HG03097 (cell line): ENCODE measurements around the gene PGS1.

Source experiments
- ATAC-seq: cut with Tn5 transposase; IDR thresholded peaks from one replicate; pipeline ENCODE4 v1.9.1; 2021; ENCODE audit not compliant: unreplicated experiment, low FRiP score

PGS1 gene

DNA sequence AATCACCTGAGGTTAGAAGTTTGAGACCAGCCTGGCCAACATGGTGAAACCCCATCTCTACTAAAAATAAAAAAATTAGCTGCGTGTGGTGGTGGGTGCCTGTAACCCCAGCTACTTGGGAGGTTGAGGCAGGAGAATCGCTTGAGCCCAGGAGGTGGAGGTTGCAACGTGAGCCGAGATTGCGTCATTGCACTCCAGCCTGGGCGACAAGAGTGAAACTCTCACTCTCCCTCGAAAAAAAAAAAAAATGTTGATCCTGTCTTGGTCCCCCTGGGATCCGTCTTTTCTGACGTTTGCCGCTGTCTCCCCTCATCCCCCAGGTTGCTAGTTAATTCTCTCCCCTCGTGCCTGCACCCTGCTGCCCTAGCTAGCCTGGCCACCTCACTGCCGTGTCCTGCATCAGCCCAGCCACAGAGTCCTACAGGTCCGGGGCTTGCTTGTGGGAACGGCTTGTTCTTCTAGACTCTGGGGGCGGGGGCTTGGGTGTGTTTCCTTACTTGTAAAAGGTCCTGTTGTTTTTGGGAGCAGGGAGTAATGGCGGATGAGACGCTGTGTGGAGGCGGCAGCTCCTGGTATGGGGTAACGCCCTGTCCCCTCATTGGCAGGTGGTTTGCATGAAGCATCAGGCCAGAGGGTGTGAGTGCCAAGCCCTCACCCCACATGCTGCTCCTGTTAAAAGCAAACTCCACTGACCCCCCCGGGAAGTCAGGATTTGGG is 44.6 kb downstream of the PGS1 start:
- ATAC-seq, result no peak

GRCh38 chr17:78423961-78424675 is 45.7 kb downstream of the PGS1 start:
- ATAC-seq, result no peak

DNA sequence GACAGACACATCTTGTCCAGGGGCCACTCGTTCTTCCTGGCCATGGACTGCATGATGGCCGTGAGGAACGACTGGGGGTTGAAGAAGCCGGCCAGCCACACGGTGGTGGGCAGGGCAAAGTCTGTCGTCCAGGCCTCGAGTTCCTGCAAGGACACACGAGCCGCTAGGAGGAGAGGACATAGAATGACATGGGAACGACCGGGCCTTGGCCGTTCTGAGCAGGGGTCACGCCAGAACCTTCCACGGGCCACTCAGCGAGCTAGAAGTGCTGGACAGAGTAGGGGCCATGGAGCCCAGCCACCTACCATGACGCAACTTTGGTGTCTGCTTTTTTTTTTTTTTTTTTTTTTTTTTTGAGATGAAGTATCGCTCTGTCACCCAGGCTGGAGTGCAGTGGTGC is 47.0 kb downstream of the PGS1 start:
- ATAC-seq, result no peak

DNA sequence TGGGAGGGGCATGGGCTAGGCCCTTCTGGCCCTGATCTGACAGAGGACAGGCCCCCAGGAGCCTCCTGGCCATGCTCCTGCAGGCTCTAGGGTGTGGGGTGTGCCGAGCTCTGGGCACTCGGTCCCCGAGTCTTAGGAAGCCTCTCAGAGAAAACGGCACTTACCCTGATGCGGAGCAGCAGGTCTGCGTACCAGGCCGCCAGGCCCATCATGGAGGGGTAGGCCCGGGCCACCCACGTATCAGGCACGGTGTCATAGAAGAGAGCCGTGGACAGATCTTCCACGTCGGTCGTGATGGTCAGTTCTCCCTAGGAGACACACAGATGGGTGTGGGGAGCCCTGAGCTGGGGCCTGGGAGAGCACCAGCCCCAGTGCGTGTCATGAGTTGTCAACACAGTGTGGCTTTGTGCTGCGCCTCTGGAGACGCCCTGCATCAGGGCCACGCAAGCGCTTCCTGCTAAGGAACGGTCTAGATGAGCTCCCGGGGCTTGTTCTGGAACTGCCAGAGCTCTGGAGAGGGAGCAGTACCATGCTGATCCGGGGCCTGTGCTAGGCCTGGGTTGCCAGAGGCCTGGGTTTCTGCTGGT is 47.9 kb downstream of the PGS1 start:
- no peak for ATAC-seq

GRCh38 chr17:78427140-78427539 is 48.7 kb downstream of the PGS1 start:
- ATAC-seq, result no peak

DNA sequence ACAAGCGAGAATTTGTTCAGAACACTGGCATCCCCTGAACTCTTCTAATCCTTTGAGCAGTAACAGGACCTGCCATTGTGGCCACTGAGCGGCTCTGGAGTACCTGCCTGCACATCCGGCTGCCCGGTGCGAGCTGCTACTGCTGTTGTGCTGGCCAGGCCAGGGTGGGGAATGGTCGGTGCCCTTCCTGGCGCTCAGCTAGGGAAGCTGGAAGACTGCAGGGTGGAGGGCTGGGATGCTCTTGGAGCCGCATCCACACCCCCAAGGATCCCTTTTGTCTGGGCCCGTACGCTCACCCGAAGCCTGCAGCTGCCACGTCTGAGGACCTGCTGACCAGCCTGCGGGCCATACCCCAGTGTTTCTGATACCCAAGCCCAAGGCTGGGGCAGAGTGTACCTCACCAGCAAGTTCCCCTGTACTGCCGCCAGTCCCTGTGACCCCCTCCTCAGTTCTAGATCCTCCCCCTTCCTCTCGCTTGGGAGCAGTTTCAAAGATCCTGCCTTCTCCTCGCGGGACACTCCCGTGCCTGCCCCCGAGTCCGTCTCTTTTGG is 49.7 kb downstream of the PGS1 start:
- ATAC-seq, result no peak

DNA sequence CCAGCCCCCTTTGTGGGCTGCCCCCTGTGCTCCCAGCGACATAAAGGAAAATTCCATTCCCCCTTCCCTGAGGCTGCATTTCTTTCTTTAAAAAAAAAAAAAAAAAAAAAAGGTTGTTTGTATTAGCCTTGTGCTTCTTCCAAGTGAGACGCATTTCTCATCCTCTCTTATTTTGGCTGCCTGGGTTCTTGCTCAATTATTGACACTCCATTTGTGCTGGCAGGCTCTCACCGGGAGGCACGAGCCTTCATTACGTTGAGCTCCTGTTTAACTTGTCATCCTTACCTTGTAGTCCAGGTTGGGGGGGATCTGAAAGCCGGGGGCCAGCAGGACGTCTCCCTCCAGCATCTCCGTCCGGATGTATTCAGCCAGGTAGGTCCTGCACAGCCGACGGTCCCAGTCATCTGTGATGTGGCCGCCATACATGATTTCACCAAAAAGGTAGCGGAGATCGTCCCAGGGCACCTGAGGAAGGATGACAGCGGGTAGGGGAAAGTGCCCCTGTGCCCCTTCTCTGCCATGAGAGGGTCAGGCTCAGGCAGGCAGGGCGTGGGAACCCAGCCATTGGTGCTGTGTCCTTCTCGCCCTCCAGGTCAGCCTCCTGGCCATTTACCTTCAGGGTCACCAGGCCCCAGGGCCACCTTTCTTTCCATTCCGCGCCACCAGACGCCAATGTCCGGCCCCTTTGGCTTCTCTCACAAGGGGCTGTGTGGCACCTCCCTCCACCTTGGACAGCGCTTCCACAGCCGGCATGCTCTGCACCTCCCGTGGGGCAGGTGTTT is 50.6 kb downstream of the PGS1 start:
- ATAC-seq, result no peak

- ATAC-seq, result no peak
These were observed 51.2 kb downstream of the PGS1 start for GRCh38 chr17:78429618-78429995.

DNA sequence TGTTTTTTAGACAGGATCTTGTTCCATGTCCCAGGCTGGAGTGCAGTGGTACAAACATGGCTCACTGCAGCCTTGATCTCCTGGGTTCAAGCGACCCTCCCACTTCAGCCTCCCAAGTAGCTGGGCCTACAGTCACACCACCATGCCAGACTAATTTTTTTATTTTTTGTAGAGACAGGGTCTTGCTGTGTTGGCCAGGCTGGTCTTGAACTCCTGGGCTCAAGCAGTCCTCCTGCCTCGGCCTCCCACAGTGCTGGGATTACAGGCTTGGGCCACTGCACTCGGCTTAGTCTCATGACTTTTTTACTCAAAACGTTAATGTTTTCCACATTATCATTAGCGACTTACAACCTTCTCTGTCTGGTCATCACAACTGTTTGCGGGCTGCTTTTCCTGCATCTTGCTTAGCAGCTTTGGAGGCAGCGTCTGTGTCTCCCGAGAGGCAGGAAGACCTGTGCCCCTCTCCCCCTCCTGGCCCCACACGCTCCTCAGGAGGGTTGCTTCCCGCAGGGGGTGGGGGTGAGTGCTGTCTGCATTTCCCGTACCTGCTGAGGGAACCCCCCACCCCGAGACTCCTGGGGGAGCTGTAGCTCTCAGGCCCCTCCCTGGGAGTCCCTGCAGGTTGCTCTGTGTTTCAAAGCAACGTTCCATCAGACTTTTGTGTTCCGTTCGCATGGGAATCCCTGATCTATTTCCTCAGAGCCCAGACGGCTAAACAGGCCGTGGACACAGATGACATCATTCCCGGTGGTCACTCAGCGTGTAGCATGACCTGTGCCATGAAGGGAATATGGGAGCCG is 52.6 kb downstream of the PGS1 start:
- ATAC-seq, result no peak

DNA sequence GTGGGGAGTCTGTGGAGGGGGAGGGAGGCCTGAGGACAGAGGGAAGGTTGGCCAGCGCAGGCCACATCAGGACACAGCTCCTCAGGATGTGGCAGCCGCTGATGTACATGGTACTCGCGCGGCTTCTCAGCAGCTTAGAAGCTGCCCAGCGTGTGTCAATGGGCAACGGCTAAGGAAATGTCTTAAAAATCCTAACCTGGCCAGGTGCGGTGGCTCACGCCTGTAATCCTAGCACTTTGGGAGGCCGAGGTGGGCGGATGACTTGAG is 53.2 kb downstream of the PGS1 start:
- no peak for ATAC-seq

DNA sequence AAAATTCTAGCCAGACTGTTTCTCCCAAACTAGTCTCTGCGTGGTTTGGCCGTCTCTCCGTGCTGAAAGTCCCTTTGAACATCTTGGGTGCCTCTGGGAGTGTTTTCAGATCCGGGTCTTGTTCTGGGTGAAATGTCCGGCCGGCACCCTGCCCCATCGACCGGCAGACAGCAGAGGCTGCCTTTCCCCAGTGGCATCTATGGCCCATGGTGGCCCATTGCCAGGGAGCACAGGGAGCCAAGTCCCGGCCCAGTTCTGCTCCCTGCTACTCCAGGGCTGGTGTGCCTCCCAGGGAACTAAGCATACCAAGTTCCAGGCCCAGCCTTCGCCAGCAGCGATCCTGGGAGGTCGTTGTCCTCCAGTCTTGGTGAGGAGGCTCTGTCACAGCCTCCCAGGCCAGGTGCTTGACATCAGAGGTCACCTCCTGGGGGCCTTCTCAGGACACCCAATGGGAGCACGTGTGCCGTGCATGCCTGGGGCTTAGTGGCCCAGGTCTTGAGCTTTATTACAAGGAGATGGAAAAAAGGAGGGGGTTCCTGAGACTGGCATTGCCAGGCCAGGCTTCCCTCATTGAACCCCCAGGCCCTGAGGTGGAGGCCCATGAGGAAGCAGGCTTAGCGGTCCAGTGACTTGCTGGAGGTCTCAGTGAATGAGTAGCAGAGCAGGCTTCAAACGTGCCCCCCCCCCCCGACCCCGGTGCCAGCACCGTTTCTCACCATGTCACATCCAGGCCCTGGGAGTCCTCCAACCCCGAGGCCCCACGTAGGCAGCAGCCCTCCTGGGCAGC is 54.0 kb downstream of the PGS1 start:
- no peak for ATAC-seq

DNA sequence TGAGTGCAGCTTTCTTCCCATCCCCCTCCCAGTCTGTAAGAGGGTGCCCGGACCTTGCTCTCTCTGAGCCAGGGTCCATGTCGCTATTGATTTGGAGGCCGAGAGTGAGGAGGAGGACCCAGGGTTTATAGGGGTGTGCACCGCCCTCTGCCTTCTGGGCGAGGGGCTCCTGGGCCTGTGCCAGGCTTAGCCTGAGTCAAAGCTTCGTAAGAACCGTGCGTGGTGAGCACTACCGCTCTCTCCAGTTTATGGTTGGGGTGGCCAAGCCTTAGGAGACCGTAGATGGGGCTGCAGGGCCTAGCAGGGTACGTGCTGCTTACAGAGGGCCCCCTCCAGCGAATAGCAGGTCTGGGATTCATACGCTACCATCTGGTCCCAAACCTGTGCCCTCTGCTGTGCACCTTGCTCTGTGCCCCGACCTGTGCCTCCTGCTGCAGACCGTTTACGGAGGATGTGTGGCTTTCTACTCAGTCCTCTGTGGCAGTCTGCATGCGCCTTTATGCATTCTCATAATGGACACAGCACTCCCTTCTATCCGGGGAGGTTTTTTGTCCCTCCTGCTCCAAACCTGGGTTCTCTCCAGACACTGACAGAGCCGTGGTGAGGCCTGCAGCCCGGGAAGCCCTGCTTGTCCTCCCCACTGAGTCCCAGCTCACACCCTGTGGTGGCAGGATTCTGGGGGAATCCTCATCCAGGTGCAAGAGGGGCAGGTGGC is 54.7 kb downstream of the PGS1 start:
- ATAC-seq, result no peak

- no peak for ATAC-seq
These were observed 55.4 kb downstream of the PGS1 start for GRCh38 chr17:78433780-78434335.

GRCh38 chr17:78434455-78435329 is 56.2 kb downstream of the PGS1 start:
- ATAC-seq, result no peak

GRCh38 chr17:78435330-78436005 is 57.0 kb downstream of the PGS1 start:
- ATAC-seq, result no peak

DNA sequence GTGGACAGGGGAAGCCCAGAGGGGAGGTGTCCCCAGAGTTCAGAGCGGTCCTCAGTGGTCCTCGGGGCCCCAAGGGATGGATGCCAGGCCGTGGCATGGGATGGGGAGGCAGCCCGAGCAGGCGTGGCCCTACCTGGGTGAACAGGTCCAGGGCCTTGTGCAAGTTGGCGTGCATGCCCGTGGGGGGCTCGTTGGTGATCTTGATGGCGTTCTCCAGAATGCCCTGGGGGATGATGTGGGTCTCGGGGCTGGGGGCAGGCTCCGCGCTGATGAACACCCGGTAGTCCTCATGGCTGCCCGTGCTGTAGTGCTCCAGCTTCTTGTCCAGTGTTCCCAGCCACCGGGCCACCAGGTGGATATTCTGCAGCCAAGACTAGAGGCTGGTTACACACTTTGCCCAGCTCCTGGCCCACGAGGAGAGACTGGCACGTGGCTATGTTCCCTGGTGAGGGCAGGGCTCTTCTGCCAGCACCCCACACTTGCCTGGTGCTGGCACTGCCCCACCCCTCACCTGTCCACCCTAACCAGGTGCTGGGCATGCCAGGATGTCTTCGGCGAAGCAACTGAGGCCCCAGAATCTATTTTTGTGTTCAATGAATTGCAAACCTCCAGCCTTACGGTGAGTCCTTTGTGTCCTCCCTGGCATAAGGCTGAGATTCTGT is 59.2 kb downstream of the PGS1 start:
- no peak for ATAC-seq

GRCh38 chr17:78438271-78438691 is 59.8 kb downstream of the PGS1 start:
- no peak for ATAC-seq
